Anterior cingulate cortex (tissue), 58 donors: ENCODE measurements around the gene THOC6.
"Not testable (repeated sequence)": the region's sequence is repeated elsewhere in the genome, so short reads cannot be mapped to it uniquely, and the experiment has no call there.

Source experiments
- DNase-seq, 58 donors: peaks; one replicate each; lab custom pipeline; 2025; lab: John Stamatoyannopoulos, UW

The THOC6 gene

DNA sequence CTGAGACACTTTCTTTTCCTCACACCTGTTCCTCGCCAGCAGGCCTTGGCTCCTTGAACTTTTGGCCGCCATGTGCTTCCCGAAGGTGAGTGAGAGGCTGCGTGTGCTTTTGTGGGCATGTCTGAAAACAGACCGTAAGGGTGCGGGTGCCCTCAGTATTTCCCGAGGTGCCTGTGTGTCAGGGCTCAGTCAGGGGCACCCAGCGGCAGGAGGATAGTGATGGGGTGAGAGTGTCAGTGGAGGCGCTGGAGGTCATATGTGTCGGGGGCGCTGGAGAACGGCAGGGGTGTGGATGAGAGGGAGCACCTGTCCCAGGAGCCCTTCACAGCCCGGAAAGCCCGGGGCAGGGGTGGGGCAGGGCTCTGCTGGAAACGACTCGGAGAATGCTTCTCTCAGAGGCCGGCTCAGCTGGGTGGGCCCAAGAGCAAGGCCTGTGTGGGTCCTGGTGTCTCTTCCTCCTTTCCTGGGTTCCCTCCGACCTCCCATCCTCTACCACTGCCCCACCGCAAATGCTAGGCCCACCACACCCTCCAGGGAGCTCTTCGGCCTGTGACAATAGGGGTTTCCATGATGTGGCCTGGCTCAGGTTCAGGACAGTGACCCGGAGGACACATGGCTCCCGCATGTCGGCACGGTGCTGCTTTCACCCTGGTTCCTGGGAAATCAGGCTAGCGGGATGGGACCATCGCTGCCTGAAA, 42.1 kb downstream of the THOC6 start:
- no peak for DNase-seq

DNA sequence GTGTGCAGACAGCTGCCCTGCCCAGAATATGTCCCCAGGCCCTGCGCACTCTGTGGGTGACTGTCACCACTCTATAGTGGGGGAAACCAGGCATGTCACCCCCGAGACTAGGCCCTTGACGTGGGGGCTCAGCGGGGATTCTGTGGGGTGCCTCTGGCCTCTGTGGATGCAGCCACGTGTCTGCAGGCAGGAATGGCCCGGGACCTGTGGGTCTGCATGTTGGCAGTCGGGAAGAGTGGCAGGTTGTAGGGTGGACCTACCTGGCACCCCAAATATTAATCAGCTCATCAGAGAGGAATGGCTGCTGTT, 42.6 kb downstream of the THOC6 start:
- no peak for DNase-seq

DNA sequence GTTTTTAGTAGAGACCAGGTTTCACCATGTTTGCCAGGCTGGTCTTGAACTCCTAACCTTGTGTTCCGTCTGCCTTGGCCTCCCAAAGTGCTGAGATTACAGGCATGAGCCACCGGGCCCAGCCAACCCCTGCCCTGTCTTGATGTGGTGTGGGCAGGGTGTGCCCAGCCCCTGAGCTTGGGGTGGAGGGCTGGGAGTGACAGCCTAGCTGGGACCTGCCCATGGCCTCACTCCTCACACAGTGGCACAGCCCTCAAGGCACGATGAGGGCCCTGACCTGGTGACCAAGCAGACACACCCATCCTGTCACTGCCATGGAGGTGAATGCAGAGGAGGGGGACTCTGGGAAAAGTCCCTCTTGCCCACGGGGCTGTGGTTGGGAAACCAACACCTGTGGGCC, 44.7 kb downstream of the THOC6 start:
- DNase-seq = no peak

DNA sequence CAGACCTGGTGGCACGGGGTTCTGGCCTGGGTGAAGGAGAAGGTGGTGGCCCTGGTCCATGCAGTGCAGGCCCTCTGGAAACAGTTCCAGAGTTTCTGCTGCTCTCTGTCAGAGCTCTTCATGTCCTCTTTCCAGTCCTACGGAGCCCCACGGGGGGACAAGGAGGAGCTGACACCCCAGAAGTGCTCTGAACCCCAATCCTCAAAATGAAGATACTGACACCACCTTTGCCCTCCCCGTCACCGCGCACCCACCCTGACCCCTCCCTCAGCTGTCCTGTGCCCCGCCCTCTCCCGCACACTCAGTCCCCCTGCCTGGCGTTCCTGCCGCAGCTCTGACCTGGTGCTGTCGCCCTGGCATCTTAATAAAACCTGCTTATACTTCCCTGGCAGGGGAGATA, 45.3 kb downstream of the THOC6 start:
- DNase-seq = not testable (repeated sequence)

DNA sequence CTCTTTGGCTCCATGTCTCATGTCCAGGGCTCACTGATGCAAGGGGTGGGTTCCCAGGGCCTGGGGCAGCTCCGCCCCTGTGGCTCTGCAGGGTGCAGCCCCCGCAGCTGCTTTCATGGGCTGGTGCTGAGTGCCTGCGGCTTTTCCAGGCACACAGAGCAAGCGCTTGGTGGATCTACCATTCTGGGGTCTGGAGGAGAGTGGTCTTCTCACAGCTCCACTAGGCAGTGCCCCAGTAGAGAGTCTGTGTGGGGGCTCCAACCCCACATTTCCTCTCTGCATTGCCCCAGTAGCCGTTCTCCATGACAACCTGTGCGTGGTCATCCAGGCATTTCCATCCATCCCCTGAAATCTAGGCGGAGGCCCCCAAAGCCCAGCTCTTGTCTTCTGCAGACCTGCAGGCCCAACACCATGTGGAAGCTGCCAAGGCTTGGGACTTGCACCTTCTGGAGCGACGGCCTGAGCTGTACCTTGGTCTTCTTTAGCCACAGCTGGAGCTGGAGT, 46.8 kb downstream of the THOC6 start:
- DNase-seq = no peak

DNA sequence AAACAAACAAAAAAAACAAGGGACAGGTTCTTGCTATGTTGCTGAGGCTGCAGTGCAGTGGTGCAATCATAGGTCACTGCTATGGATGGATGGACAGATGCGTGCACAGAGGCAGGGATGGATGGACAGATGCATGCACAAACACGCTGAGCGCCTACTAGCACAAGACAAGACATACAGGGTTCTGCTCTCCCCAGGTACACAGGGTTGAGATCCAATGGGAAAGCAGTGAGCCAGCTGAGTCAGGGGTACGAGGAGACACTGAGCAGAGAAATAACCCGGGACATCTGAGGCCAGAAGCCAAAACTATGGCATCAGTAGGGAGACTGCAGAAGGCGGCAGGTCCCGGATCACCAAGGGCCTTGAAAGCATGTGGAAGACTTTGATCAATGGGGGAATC, 47.8 kb downstream of the THOC6 start:
- no peak for DNase-seq

DNA sequence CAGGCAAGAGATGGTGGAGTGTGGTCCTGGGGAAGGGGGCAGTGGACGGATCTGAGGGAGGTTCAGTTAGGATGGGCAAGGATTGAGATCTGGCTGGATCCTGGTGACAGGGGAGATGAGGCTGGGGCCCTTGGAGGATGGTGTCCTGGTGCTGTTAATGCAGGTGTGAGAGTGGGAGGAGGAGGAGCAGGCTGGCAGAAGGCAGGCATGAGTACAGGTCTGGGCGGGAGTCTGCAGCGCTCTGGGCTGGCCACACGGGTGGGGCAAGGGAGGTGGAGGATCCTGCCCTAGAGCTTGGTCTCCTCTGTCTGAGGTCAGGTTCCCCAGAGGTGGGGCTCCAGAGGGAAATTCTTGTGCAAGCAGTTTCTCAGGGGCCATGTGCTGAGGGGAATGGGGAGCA, 48.3 kb downstream of the THOC6 start:
- not testable (repeated sequence) for DNase-seq

DNA sequence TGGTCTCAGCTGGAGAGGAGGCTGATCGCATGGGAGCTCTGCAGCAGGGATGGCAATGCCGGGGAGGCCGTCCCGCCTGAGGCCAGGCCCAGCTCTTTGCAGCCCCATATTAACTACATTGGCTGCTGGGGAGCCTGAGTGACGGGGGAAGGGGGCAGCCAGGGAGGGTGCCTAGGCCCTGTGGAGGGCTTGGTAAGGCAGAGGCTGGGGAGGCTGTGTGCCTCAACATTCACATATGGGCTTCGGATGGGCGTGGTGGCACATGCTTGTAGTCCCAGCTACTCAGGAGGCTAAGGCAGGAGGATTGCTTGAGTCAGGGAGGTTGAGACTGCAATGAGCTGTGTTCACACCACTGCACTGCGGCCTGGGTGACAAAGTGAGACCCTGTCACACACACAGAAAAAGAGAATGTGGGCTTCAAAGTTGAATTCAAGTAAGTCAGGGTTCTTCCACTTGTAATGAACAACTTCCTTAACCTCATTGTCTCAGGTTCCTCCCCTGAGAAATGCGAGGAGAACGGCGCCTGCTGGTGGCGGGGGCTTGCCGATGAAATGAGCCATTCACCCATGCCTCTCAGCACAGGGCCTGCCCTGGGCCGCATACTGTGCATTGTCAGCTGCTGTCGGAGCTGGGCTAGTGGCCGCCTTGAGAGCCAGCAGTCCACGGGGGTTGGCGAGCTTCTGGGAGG, 48.9 kb downstream of the THOC6 start:
- not testable (repeated sequence) for DNase-seq

DNA sequence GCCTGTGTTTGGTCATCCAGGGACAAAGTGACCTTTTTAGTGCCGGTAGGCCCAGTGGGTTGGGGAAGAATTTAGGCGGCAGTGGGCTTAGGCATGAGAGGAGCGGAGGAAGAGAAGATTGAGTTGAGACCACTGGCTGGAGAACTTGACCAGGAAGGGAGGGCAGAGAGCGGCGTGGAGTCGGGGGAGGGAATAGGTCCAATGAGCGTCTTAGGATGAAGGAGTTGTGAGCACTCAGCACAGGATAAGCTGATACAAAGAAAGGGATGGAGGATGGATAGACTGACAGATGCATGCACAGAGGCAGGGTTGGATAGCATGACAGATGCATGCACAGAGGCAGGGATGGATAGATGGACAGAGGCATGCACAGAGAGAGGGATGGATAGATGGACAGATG, 49.6 kb downstream of the THOC6 start:
- DNase-seq = no peak

DNA sequence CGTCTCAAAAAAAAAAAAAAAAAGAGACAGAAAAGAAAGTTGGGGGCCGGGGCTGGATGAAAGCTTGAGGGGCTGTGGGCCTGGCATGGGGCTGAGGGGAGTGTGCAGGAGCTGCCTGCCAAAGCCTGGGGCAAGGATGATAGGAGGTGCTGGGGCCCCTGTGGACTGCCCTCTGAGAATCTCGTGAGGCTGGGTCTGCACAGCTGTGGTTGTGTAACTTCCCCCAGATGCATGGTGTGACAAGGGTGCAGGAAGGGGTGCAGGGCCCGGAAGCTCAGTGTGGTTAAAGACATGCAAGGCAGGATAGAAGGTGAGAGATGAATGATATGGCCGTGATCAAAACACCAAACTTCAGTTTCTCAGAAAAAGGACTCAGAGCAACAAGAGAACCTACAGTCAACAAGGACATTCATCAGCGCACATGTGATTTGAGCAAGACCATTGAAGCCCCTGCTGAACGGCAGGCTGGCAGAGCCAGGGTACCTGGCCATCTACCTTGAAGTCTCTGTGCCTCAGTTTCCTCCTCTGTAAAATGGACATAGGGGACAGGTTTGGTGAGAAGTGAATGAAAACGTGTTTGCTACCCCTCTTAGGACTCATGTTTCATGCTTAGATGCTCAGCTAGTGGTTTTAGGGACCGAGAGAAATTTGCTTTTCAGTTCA, 51.2 kb downstream of the THOC6 start:
- DNase-seq = no peak

DNA sequence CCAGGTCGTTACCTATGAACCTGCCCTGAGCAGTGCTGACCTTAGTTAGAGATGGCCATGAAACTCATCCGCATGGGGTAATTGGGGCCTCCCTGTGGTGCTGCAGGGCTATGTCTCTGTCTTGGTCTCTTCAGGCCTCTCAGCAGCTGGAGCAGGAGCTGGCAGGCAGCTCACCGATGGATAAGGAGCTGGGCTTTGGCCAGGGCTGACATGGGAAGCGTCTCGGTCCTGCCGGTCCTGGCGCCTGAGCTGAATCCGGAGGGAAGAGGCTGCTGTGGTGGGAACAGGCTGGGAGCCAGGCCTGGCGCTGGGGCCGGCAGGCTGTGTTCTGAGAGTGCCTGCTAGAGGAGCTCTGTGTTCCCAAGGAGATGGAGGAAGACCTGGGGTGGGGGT, 51.7 kb downstream of the THOC6 start:
- DNase-seq = peak in 2 of 58 donors; percentile 10 to 31

DNA sequence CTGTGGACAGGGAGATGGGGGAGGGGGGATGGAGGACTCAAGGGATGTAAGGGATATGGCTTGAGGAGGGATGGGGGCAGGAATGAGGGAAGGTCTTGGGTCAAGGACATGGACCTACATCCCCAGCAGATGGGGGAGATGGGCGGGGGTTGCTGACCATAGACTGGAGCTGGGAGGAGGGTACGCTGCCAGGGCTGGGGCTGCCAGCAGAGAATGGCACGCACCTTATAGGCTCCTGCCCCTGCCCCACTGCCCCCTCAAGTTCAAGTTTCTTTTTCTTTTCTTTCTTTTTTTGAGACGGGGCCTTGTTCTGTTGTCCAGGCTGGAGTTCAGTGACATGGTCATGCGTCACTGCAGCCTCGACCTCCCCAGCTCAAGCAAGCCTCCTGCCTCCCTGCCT, 52.1 kb downstream of the THOC6 start:
- not testable (repeated sequence) for DNase-seq

DNA sequence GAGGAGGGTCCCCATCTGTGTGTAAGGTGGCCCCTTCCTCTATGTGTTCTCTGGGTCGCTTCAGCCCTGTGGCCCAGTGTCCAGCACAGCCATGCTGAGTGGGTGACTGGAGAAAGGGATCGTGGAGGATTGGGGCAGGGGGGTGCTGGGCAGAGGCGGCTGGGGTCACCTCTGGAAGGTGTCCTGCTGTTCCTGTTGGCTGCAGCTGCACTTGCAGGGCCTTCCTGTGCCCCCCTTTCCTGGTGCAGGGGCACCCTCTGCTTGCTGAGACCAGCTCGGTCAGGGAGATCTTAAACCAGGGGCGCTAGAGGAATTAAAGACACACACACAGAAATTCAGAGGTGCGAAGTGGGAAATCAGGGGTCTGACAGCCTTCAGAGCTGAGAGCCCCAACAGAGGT, 52.7 kb downstream of the THOC6 start:
- no peak for DNase-seq
